Mammary epithelial cell (primary cell): ENCODE data around the gene RINT1.

Experiments used
- CTCF ChIP-seq, 2 donors: IDR thresholded peaks in 1 of 2; conservative IDR thresholded peaks in 1 of 2; 2 replicates each; pipeline ENCODE4 v1.5.1; 2011 to 2012; ENCODE audit warnings: inconsistent platforms in 2 of 2, low read length in 2 of 2, mild to moderate bottlenecking in 2 of 2, control low read depth in 1 of 2, low read depth in 1 of 2; ENCODE audit not compliant: insufficient read depth in 1 of 2; ENCODE audit errors: extremely low read depth in 1 of 2
- EZH2 ChIP-seq: IDR thresholded peaks from 2 replicates; pipeline ENCODE4 v1.6.1; 2012; ENCODE audit warnings: low read length, inconsistent platforms, borderline replicate concordance

GRCh38 chr7:105493196-105493922 lies 38.6 kb upstream of the RINT1 start:
- TF ChIP-seq CTCF (conservative IDR thresholded peaks at IDR 0.05 in 1 of 2, IDR thresholded peaks at IDR 0.05 in 1 of 2; ENCODE audit: extremely low read depth in 1 of 2, insufficient read depth in 1 of 2, low read depth in 1 of 2, low read length in 2 of 2) (no peak), EZH2 (no peak)
